ENCODE results near the gene RIT2.

The RIT2 gene

GRCh38 chr18:43115076-43115921 lies at the start of gene RIT2:
Gene RIT2, minus strand, starts transcription at chr18:43115685.
- ATAC-seq, result peak; percentile 52; the same call in 2 of the 3 replicates
- TF ChIP-seq PPARA (CRISPR knock-in tag; IDR thresholded peaks at IDR 0.05; ENCODE audit: borderline replicate concordance) (no peak), OSR1 (CRISPR knock-in tag; IDR thresholded peaks at IDR 0.05) (no peak), ZC3H10 (CRISPR knock-in tag; IDR thresholded peaks at IDR 0.05) (no peak), CREB5 (CRISPR knock-in tag; IDR thresholded peaks at IDR 0.05; ENCODE audit: low read depth) (no peak), POU6F1 (CRISPR knock-in tag; IDR thresholded peaks at IDR 0.05; ENCODE audit: borderline replicate concordance, low read depth) (no peak), ZFP30 (CRISPR knock-in tag; IDR thresholded peaks at IDR 0.05) (no peak), BACH2 (CRISPR knock-in tag; IDR thresholded peaks at IDR 0.05; ENCODE audit: borderline replicate concordance) (no peak), ZNF565 (CRISPR knock-in tag; conservative IDR thresholded peaks at IDR 0.05; ENCODE audit: low read depth) (no peak), CSRNP3 (CRISPR knock-in tag; IDR thresholded peaks at IDR 0.05) (no peak), ISL1 (CRISPR knock-in tag; IDR thresholded peaks at IDR 0.05) (no peak), GLIS3 (CRISPR knock-in tag; IDR thresholded peaks at IDR 0.05) (no peak), TCF4 (CRISPR knock-in tag; IDR thresholded peaks at IDR 0.05; ENCODE audit: borderline replicate concordance) (no peak), ZFP3 (CRISPR knock-in tag; IDR thresholded peaks at IDR 0.05) (no peak), ESRRG (CRISPR knock-in tag; IDR thresholded peaks at IDR 0.05) (no peak), ZNF70 (CRISPR knock-in tag; IDR thresholded peaks at IDR 0.05) (no peak), ARNTL (CRISPR knock-in tag; IDR thresholded peaks at IDR 0.05; ENCODE audit: borderline replicate concordance, low read depth) (no peak), TOX (CRISPR knock-in tag; IDR thresholded peaks at IDR 0.05; ENCODE audit: borderline replicate concordance) (no peak), TSHZ2 (CRISPR knock-in tag; IDR thresholded peaks at IDR 0.05) (no peak), CSDC2 (CRISPR knock-in tag; IDR thresholded peaks at IDR 0.05) (no peak), SNAI2 (CRISPR knock-in tag; IDR thresholded peaks at IDR 0.05) (no peak)

GRCh38 chr18:43161528-43161927 lies 46.0 kb upstream of the RIT2 start:
- TF ChIP-seq ZNF8 (CRISPR knock-in tag; IDR thresholded peaks at IDR 0.05) (no peak), ISL1 (CRISPR knock-in tag; IDR thresholded peaks at IDR 0.05) (peak; percentile 55)
- peak; percentile 62 for ATAC-seq

- ATAC-seq, result no peak
- TF ChIP-seq RARB (CRISPR knock-in tag; IDR thresholded peaks at IDR 0.05) (no peak), GLIS3 (CRISPR knock-in tag; IDR thresholded peaks at IDR 0.05) (no peak), ISL1 (CRISPR knock-in tag; IDR thresholded peaks at IDR 0.05) (peak; percentile 39), POU6F1 (CRISPR knock-in tag; IDR thresholded peaks at IDR 0.05; ENCODE audit: borderline replicate concordance, low read depth) (no peak)
Observed at GRCh38 chr18:43160509-43160908, 45.0 kb upstream of the RIT2 start.

Data from SK-N-SH treated with all-trans-retinoic acid at 6 μM for 48 hours (cell line).